Stimulated activated CD4-positive, alpha-beta T cell treated with anti-CD3 and anti-CD28 coated beads, Interleukin-15, amount 100 ng/mL, for 48 hours (primary cell): ENCODE data around the gene DNAJA4.
"Not testable (repeated sequence)": the region's sequence is repeated elsewhere in the genome, so short reads cannot be mapped to it uniquely, and the experiment has no call there.

ENCODE experiments used
- DNase-seq, 2 donors: peaks; one replicate each; pipeline ENCODE4 v3.0.0-alpha.2; 2020; ENCODE audit warnings: low read depth in 2 of 2

Gene DNAJA4

GRCh38 chr15:78244101-78244500, 20.3 kb upstream of the DNAJA4 start:
- DNase-seq, result no peak

GRCh38 chr15:78244893-78245292, 19.5 kb upstream of the DNAJA4 start:
- DNase-seq, result no peak

GRCh38 chr15:78245392-78245791, 19.0 kb upstream of the DNAJA4 start:
- DNase-seq, result not testable (repeated sequence)

GRCh38 chr15:78245976-78246620, 18.3 kb upstream of the DNAJA4 start:
- not testable (repeated sequence) for DNase-seq

- DNase-seq, result no peak
Measured at GRCh38 chr15:78247911-78248310, 16.5 kb upstream of the DNAJA4 start.

- DNase-seq, result no peak
Measured at GRCh38 chr15:78249131-78249530, 15.2 kb upstream of the DNAJA4 start.

GRCh38 chr15:78251136-78251535, 13.2 kb upstream of the DNAJA4 start:
- DNase-seq, result no peak

- no peak for DNase-seq
Measured at GRCh38 chr15:78255421-78256043, 8.8 kb upstream of the DNAJA4 start.

GRCh38 chr15:78256044-78256437, 8.3 kb upstream of the DNAJA4 start:
- no peak for DNase-seq

- DNase-seq, result no peak
Measured at GRCh38 chr15:78257681-78258080, 6.7 kb upstream of the DNAJA4 start.

- no peak for DNase-seq
Measured at GRCh38 chr15:78259232-78259631, 5.1 kb upstream of the DNAJA4 start.

- DNase-seq, result no peak
Measured at GRCh38 chr15:78260489-78260888, 3.9 kb upstream of the DNAJA4 start.

GRCh38 chr15:78261062-78261461, 3.3 kb upstream of the DNAJA4 start:
- DNase-seq, result no peak

GRCh38 chr15:78263351-78263781, 996 bp upstream of the DNAJA4 start:
- DNase-seq, result no peak

- no peak for DNase-seq
Measured at GRCh38 chr15:78263907-78264303, 457 bp upstream of the DNAJA4 start.

- DNase-seq, result no peak
Measured at GRCh38 chr15:78265137-78265460, 737 bp downstream of the DNAJA4 start.

GRCh38 chr15:78265752-78266224, 1.4 kb downstream of the DNAJA4 start:
- no peak for DNase-seq

GRCh38 chr15:78266229-78266628, 1.9 kb downstream of the DNAJA4 start:
- no peak for DNase-seq

GRCh38 chr15:78266806-78267205, 2.4 kb downstream of the DNAJA4 start:
- DNase-seq, result no peak

GRCh38 chr15:78272316-78272715, 8.0 kb downstream of the DNAJA4 start:
- no peak for DNase-seq

- DNase-seq, result no peak
Measured at GRCh38 chr15:78272776-78273175, 8.4 kb downstream of the DNAJA4 start.

- DNase-seq, result no peak
Measured at GRCh38 chr15:78274994-78275393, 10.6 kb downstream of the DNAJA4 start.

GRCh38 chr15:78276064-78276943, 11.9 kb downstream of the DNAJA4 start:
- DNase-seq, result no peak
